Keratinocyte (primary cell): Measurements from ENCODE around the gene ARHGAP22.

Source experiments
- EZH2 ChIP-seq: IDR thresholded peaks from one replicate; pipeline ENCODE4 v1.6.1; 2012; ENCODE audit warnings: inconsistent platforms, mild to moderate bottlenecking, low read length, moderate library complexity
- TF ChIP-seq, protein P1 (sequence below), 3 experiments: IDR thresholded peaks in 1 of 3; conservative IDR thresholded peaks in 1 of 3; optimal IDR thresholded peaks in 1 of 3; 2 replicates in 2 of 3; 3 replicates in 1 of 3; pipeline versions ENCODE3 to v1.5.1; 2011; ENCODE audit warnings: low read length in 3 of 3, mild to moderate bottlenecking in 3 of 3, moderate library complexity in 2 of 3, control low read depth in 1 of 3, inconsistent platforms in 1 of 3; ENCODE audit not compliant: insufficient read depth in 2 of 3; ENCODE audit errors: extremely low read depth in 1 of 3

DNA sequence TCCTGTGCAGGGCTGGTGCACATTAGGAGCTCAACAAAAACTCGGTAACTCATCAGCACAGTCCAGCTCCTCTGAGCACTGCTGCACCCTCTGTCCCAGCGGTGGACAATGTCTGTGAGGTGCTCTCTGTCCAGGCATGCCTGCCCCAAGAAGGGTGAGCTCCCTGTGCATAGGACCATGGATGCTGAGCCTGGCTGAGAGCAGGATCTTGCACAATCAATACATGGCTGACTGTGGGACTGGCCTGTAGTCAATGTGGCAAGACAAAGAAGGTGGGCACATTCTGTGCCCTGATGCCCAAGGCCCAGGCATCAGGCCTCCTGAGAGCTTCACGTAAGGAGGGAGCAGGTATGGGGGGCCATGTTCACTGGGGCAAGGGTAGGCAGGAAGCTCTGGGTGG, 17.1 kb downstream of the ARHGAP22 start:
- TF ChIP-seq, protein P1, sequence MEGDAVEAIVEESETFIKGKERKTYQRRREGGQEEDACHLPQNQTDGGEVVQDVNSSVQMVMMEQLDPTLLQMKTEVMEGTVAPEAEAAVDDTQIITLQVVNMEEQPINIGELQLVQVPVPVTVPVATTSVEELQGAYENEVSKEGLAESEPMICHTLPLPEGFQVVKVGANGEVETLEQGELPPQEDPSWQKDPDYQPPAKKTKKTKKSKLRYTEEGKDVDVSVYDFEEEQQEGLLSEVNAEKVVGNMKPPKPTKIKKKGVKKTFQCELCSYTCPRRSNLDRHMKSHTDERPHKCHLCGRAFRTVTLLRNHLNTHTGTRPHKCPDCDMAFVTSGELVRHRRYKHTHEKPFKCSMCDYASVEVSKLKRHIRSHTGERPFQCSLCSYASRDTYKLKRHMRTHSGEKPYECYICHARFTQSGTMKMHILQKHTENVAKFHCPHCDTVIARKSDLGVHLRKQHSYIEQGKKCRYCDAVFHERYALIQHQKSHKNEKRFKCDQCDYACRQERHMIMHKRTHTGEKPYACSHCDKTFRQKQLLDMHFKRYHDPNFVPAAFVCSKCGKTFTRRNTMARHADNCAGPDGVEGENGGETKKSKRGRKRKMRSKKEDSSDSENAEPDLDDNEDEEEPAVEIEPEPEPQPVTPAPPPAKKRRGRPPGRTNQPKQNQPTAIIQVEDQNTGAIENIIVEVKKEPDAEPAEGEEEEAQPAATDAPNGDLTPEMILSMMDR (optimal IDR thresholded peaks at IDR 0.05 in 1 of 3, IDR thresholded peaks at IDR 0.05 in 1 of 3, conservative IDR thresholded peaks at IDR 0.05 in 1 of 3; ENCODE audit: extremely low read depth in 1 of 3, insufficient read depth in 2 of 3, low read length in 3 of 3), result no peak
- no peak for TF ChIP-seq EZH2
